ENCODE measurements around the gene TXNL4A. TPM values are rescaled to one million over a fixed set of nuclear protein-coding genes. Genes with fewer than 3 reads are reported as not detected.

Gene TXNL4A
- total and polyA plus RNA-seq, 4 donors: 18.0 to 86.2 (median 32.8) TPM

- Histone ChIP-seq H3K9me3 (ENCODE audit: control insufficient read depth in 4 of 4, low read length in 3 of 4) (no peaks in the 10 kb centered on the region), H3K27me3 (ENCODE audit: control insufficient read depth in 4 of 4, insufficient read depth in 4 of 4, low read length in 3 of 4) (no peaks in the 10 kb centered on the region), H3K4me3 (ENCODE audit: low read depth in 1 of 3, low read length in 3 of 3) (no peak overlapping the region), H3K27ac (ENCODE audit: low read depth in 1 of 2, low read length in 2 of 2) (no peak overlapping the region), H3K36me3 (ENCODE audit: control insufficient read depth in 4 of 4, insufficient read depth in 3 of 4, low read depth in 1 of 4, low read length in 3 of 4) (no peaks in the 10 kb centered on the region), H3K9ac (ENCODE audit: low read depth in 1 of 2, low read length in 2 of 2) (no peak overlapping the region), H3K4me1 (ENCODE audit: control insufficient read depth in 4 of 4, insufficient read depth in 4 of 4, low read length in 3 of 4) (peaks cover 2 to 19% (median 12%) of the 10 kb centered on the region in 4 donors)
- DNase-seq (ENCODE audit: low spot score): peak; percentile 20
- 86% methylated on average over 10 of the region's 10 CpGs for WGBS
- TF ChIP-seq FOXA2 (IDR thresholded peaks at IDR 0.05) (no peak), EGR1 (IDR thresholded peaks at IDR 0.05; ENCODE audit: low read depth in 2 of 2) (no peak), HNF4A (conservative IDR thresholded peaks at IDR 0.05) (peak; percentile 27 to 42), HNF4G (IDR thresholded peaks at IDR 0.05) (no peak), SP1 (IDR thresholded peaks at IDR 0.05) (no peak), RAD21 (IDR thresholded peaks at IDR 0.05) (no peak)
Observed at GRCh38 chr18:79953971-79954651, 34.3 kb downstream of the TXNL4A start.

GRCh38 chr18:79952996-79953559, 35.3 kb downstream of the TXNL4A start:
- TF ChIP-seq HNF4G (IDR thresholded peaks at IDR 0.05) (no peak), HNF4A (conservative IDR thresholded peaks at IDR 0.05) (no peak), TAF1 (conservative IDR thresholded peaks at IDR 0.05) (no peak), GABPA (IDR thresholded peaks at IDR 0.05 in 1 of 2, conservative IDR thresholded peaks at IDR 0.05 in 1 of 2) (no peak)
- H3K4me1 ChIP-seq (ENCODE audit: control insufficient read depth in 4 of 4, insufficient read depth in 4 of 4, low read length in 3 of 4): peaks cover 5 to 29% (median 22%) of the 10 kb centered on the region in 4 donors
- no peaks in the 10 kb centered on the region for H3K27me3 ChIP-seq (ENCODE audit: control insufficient read depth in 4 of 4, insufficient read depth in 4 of 4, low read length in 3 of 4)
- no peak overlapping the region for H3K4me3 ChIP-seq (ENCODE audit: low read depth in 1 of 3, low read length in 3 of 3)
- H3K9me3 ChIP-seq (ENCODE audit: control insufficient read depth in 4 of 4, low read length in 3 of 4): no peaks in the 10 kb centered on the region
- no peaks in the 10 kb centered on the region for H3K36me3 ChIP-seq (ENCODE audit: control insufficient read depth in 4 of 4, insufficient read depth in 3 of 4, low read depth in 1 of 4, low read length in 3 of 4)
- no peak overlapping the region for H3K9ac ChIP-seq (ENCODE audit: low read depth in 1 of 2, low read length in 2 of 2)
- WGBS: 88% methylated on average over 24 of the region's 24 CpGs
- DNase-seq (ENCODE audit: low spot score): no peak
- H3K27ac ChIP-seq (ENCODE audit: low read depth in 1 of 2, low read length in 2 of 2): no peak overlapping the region

GRCh38 chr18:79952456-79952995, 35.8 kb downstream of the TXNL4A start:
- DNase-seq (ENCODE audit: low spot score): peak; percentile 35
- peak overlapping the region in 1 of 3 donors; percentile 92 for H3K4me3 ChIP-seq (ENCODE audit: low read depth in 1 of 3, low read length in 3 of 3)
- no peaks in the 10 kb centered on the region for H3K36me3 ChIP-seq (ENCODE audit: control insufficient read depth in 4 of 4, insufficient read depth in 3 of 4, low read depth in 1 of 4, low read length in 3 of 4)
- H3K9me3 ChIP-seq (ENCODE audit: control insufficient read depth in 4 of 4, low read length in 3 of 4): no peaks in the 10 kb centered on the region
- no peak overlapping the region for H3K9ac ChIP-seq (ENCODE audit: low read depth in 1 of 2, low read length in 2 of 2)
- peaks cover 7 to 34% (median 28%) of the 10 kb centered on the region in 4 donors for H3K4me1 ChIP-seq (ENCODE audit: control insufficient read depth in 4 of 4, insufficient read depth in 4 of 4, low read length in 3 of 4)
- no peaks in the 10 kb centered on the region for H3K27me3 ChIP-seq (ENCODE audit: control insufficient read depth in 4 of 4, insufficient read depth in 4 of 4, low read length in 3 of 4)
- WGBS: 46% methylated on average over 43 of the region's 43 CpGs
- no peak overlapping the region for H3K27ac ChIP-seq (ENCODE audit: low read depth in 1 of 2, low read length in 2 of 2)
- TF ChIP-seq EGR1 (IDR thresholded peaks at IDR 0.05; ENCODE audit: low read depth in 2 of 2): no peak
- TF ChIP-seq REST (IDR thresholded peaks at IDR 0.05): no peak
- TF ChIP-seq FOXA2 (IDR thresholded peaks at IDR 0.05): no peak
- TF ChIP-seq ZBTB33 (IDR thresholded peaks at IDR 0.05): no peak
- no peak for TF ChIP-seq MAX (IDR thresholded peaks at IDR 0.05)
- TF ChIP-seq JUND (IDR thresholded peaks at IDR 0.05): no peak
- no peak for TF ChIP-seq GABPA (IDR thresholded peaks at IDR 0.05 in 1 of 2, conservative IDR thresholded peaks at IDR 0.05 in 1 of 2)
- TF ChIP-seq TAF1 (conservative IDR thresholded peaks at IDR 0.05): no peak

Data from liver (tissue), 9 donors.